SHP77 (cell line): ENCODE measurements around the gene MAN1A1.

ENCODE experiments used
- DNase-seq, 2 experiments: peaks; one replicate each; lab custom pipeline; 2025; lab: John Stamatoyannopoulos, UW

Gene MAN1A1

DNA sequence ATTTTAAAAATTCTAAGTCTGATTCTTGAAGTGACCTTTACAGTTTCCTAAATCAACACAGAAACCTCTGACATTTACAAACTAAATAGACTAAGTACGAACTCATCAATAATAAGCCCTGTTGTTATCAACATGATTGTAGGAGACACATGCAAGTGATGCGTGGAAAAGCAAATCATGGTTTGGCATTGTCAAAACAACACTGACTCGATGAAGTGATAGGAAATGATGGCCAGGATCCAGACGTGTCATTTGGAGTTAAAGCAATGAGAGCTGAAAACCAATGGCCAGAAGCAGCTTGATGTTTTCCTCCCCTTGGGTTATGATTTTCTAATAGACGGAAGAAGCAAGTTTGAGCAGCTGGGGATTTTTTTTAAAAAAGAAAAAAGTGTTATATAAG is 153.7 kb downstream of the MAN1A1 start:
- DNase-seq: no peak

- DNase-seq: no peak
Measured at GRCh38 chr6:119195204-119195603, 154.4 kb downstream of the MAN1A1 start.

- no peak for DNase-seq
Measured at GRCh38 chr6:119193707-119194106, 155.9 kb downstream of the MAN1A1 start.

- DNase-seq: no peak
Measured at GRCh38 chr6:119192200-119192599, 157.4 kb downstream of the MAN1A1 start.

DNA sequence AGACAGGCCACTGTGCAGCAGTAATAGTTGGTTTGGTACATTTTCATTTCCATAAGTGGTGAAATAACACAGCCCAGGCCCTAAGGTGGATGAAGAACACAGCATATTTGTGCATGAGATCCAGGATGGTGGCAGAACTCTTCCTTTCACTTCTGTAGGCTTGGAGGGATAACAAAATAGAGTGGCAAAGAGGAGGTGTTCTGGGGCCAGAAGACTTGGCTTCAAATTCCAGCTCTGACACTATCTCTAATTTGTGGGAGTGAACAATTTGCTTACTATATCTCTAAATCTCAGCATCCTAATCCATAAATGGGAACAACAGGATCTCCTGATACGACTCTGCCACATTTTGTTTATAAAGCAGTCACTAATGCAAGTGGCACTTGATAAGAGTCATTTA is 159.4 kb downstream of the MAN1A1 start:
- DNase-seq: no peak

GRCh38 chr6:119189498-119189897 is 160.1 kb downstream of the MAN1A1 start:
- no peak for DNase-seq

- no peak for DNase-seq
Measured at GRCh38 chr6:119187596-119187995, 162.0 kb downstream of the MAN1A1 start.

- no peak for DNase-seq
Measured at GRCh38 chr6:119186490-119186889, 163.1 kb downstream of the MAN1A1 start.

DNA sequence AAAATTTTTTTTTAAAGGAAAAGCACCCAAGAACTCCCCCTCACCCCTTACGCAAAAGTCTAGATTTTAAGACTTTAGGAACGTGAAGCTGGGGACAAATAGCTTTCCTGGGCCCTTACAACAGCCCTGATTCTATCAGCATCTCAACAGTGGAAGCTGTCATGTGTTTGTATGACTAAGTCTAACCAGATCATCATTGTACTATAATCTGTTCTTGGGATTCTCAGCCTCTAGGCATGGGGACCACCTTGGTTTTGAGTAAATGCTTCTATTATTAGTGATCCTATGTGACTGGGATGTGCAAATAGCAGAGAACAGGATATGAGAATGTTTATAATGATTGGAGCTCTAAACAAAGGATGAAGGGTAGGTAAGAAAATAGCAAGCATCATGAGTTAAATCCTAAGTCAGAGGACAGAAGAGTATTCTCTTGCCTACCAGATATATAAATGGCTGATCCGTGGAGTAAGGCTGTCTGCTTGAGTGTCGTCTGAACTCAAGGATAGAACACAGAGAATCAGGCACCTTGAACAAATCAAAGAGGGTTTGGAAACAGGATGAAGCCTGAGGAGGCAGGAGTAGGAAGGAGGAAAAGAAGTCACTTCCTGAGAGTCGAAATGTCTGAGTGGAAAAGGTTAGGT is 165.4 kb downstream of the MAN1A1 start:
- no peak for DNase-seq

DNA sequence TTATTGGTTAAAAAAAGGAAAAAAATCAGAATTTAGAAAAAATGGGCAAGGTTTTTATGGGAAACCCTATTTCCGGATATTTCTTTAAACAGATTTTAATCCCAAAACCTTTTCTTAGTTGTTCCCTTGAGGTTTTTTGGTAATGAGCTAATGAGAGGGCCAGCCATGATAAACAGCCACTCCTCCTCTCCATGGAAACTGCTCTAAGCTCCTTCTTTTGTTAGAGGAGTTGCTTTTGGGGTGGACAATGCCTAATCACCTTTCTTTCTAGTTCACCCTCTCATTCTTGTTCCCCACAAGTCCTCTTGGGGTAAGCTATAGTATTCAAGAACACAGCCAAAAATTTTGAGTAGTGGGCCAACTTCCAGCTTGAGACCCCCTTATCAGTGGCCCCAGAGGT is 166.1 kb downstream of the MAN1A1 start:
- DNase-seq: no peak

DNA sequence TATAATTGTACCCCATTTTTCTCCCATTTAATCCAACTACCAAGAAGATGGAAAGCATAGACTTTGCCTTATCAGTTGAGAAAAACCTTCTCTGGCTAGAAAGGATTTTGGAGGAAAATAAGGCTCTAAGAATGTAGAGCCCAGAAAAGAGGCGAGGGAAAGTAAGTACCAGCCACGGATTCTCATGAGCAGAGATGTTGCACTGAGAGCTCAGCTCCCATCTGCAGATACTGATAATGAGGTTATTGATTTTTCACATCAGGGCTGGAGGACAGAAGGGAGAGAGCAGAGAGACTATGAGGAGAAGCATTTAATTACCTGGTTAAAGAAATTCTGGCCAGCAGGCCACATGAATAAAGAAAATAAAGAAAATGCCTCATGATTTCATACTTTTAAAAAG is 166.7 kb downstream of the MAN1A1 start:
- DNase-seq: no peak

DNA sequence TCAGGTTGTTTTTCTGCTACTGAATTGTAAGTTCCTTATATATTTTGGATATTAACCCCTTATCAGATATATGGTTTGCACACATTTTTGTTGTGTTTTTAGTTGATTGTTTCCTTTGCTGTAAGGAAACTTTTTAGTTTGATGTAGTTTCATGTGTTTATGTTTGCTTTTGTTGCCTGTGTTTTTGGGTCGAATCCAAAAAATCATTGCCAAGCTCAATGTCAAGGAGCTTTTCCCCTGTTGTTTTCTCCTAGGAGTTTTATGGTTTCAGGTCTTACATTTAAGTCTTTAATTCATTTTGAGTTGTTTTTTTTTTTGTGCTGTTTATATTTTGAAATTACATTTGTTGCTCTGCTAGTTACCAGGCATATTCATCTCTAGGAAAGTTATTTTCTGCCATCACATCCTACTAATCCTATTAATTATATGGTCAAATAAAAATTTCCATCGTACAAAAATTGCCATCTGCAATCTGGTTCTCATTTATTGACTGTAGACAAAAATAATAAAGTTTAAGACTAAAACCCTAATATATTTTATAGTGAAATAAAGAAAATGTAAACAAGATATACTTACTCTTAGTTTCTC is 167.3 kb downstream of the MAN1A1 start:
- DNase-seq: no peak

DNA sequence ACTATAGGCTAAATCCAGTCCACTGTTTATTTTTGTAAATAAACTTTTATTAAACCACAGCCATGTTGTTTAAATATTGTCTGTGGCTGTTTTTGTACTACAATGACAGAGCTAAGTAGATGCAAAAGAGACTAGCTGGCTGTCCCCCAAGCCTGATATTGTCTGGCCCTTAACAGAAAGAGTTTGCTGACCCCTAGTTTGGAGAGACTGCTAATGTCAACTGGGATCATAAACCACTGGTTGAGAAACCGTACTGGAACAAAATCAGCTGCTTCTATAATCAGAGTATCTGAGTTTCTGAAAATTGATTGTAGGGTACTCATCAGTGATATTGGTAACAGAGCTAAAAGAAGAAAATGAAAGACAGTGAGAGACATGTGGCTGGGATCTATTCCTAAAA is 168.5 kb downstream of the MAN1A1 start:
- no peak for DNase-seq

DNA sequence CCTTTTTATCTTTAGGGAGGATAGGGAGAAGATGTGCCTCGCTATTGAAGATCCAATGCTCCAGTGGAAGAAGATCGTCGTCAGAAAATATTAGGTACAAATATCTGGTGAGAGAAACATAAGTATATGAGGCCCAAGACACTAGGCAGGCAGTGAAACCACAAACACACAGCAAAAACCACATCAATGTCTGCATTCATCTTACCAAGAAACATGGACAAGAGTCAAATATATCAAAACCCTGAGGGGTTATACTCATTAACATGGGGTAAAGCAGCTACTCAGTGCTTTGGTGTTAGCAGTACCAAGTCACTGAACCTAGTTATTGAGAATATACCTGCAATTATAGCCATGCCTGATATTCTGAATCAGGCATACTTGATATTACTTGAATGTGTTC is 169.7 kb downstream of the MAN1A1 start:
- DNase-seq: no peak

DNA sequence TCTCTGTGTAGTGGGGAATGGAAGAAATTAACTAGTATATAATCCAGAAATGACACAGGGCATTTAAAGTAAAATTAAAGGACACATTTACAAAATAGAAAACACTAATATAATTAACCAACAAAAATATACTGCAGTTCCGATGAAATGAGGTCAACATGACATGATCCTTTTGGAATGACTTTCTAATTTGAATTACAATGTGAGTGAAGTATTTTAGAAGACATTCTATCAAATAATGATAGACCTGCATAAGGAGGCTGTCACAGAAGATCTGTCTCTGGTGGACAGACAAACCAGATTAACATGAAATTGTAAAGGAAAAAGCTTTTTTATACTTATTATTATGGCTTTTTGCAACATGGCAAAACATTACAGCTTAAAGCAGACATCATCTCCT is 170.5 kb downstream of the MAN1A1 start:
- DNase-seq: no peak

DNA sequence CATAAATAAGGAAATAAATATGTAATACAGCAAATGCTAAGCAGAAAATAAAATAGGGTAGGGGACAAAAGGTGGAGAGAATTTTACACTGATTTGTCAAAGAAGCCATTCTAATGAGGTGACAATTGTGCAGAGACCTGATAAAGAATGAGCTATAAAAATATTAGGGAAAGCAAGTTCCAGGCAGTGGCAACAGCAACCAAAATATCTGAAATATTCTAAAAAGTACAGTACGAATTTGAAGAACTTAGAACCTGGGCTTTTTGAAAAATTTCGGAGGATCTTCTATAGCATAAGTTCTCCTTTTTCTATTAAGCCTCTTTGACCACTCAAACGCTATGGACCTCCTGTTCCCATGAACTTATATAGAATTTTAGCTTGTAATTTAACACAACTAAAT is 173.1 kb downstream of the MAN1A1 start:
- no peak for DNase-seq

DNA sequence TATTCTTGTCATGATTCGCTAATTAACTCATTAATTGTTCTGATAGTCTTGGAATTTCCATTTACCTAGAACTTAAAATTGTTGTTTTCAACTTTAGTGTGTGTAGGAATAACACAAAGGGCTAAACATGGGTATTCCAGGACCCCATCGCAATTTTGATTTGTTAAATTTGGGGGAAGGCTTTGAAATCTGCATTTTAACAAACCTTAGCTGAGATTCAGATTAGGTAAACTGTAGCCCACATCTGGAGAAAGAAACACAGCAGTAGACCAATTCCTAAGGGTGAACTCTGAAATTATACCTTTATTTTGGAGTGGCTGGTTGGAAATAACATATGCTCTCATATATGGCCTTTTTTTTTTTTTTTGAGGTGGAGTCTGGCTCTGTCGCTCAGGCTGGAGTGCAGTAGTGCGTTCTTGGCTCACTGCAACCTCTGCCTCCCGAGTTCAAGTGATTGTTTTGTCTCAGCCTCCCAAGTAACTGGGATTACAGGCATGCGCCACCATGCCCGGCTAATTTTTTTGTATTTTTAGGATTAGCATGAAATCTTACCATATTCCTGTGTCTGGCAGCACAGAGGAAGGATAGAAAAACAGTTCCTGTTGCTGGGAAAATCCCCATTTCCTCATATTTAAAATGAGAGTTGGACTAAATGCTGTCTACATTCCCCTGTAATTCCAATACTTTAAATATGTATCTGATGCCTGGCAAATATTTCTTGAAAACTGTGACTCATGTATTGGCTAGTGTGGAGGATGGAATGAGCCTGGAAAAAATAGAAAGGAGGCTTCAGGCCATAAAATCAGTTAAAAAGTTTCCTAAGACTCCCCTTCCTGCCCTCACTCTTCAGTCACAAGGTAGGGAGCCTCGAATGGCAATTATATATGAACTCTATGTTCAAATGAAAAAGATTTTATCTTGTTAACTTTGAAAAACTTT is 174.4 kb downstream of the MAN1A1 start:
- no peak for DNase-seq

DNA sequence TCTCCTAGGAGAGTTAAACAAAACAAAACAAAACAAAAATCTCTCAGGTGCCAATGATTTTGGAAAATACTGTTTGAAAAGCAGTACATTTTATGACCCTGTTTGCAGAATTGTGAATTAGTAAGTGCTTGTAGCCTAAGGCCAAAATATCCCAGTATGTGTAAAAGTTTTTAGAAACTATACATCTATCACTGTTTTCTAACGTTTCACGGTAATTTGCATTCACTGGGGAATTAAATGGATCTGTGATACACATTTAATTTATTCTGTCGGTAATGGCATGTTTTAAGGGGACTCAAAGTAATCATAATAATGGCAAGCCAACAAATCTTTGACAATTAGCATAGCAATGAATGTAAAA is 175.5 kb downstream of the MAN1A1 start:
- DNase-seq: no peak

DNA sequence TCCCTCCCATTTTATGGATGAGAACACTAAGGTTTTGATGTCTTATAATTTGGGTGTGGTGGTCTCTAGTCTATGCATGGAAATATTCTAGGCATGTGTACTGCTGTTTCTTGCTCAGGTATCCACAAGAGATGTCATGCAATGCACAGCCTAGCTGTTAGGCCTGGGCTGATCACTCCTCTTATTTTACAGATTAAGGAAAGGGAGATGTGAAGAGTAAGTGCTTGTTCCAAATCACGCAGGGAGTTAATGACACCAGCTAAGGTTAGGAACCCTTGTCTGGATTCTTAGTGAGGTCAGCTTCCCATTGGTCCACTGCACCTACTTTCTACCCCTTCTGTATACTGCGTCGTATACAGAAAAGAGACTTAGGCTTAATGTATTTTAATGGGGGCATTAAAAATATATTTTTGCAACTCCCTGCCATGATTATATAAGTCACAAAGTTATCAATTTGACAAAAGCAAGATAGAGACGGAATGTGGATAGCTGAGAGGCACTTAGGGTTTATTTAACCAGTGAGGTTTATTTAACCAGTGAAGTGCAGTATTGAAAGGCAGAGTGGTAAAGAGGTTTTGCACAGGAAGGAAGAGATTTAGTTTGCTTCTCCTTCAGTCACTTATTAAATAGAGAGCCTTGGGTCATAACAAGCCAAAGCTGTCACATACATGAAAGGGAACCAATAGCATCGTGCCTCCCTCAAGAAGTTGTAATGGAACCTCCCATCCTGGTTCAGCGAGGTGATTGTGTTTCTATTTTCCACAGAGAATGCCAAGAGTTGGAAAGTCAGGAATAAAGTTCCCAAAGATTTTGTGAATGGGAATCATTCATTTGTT is 176.1 kb downstream of the MAN1A1 start:
- DNase-seq: no peak

DNA sequence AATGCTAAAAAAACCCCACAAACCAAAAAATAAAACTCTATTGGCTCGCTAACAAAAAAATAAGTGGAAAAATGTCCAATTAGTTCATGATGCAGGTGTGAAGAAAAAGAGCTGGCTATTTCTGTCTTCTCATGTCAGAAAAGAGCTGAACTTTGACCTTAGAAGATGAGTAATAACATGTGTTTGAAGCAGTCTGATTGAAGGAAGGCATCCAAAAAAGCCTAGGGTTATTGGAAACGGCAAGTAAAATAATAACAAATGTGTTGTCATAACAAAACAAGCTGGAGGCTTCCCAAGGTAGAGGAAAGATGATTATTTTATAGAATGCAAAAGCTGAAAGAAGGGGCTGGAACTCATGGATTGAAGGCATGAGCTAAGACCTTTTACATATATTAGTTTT is 176.7 kb downstream of the MAN1A1 start:
- no peak for DNase-seq

DNA sequence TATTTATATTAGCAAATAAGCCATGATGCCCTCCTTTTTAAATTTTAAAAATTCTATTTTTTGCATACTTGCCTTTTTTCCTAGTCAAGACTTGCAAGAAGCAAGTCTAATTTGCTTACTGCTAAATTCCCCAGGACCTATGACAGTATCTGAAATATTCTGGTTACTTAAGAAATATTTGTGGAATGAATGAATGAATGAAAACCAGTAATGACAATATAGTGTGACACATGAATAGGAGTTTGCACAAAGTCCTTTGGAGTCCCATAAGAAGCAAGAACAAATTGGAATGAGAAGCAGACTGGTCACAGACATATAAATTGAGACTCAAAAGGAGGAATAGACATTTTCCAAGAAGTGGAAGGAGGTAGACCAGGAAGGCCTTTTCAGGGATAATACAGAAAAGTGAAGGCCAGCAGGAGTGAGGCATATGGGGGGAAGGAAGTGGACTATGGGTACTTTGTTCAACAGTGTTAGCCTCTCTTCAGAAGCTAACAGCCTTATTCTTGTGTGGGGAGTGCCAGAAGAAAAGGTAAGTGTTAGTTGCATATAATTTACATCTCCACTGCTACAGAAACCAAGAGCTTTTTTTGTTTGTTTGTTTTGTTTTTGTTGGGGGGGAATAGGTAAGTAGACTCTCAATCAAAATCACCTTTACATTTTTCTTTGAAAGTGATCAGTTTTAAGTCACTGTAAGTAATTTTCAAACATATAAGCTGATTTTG is 177.5 kb downstream of the MAN1A1 start:
- no peak for DNase-seq
